ENCODE data around the gene KIF6. TPM values are rescaled to one million over a fixed set of nuclear protein-coding genes. Genes with fewer than 3 reads are reported as not detected.

Gene KIF6
- polyA plus RNA-seq, 3 donors: not detected

GRCh38 chr6:39415482-39415881, 309.7 kb downstream of the KIF6 start:
- intact Hi-C loops (cut with micrococcal nuclease): no loop called here
- Histone ChIP-seq H3K36me3 (replicated peaks in 1 of 2; ENCODE audit: control insufficient read depth in 1 of 2, insufficient read depth in 2 of 2, low read length in 2 of 2) (no peaks in the 10 kb centered on the region), H3K27ac (ENCODE audit: low read depth in 1 of 2, low read length in 2 of 2) (no peak overlapping the region), H3K4me1 (ENCODE audit: control insufficient read depth in 1 of 2, insufficient read depth in 2 of 2, low read length in 2 of 2) (no peaks in the 10 kb centered on the region), H2AFZ (ENCODE audit: insufficient read depth, low read depth, low read length, poor library complexity, severe bottlenecking) (no peak overlapping the region), H3K4me3 (replicated peaks in 1 of 3; ENCODE audit: low read depth in 2 of 3, low read length in 3 of 3) (no peak overlapping the region), H3K4me2 (replicated peaks; ENCODE audit: extremely low read depth, low read length, poor library complexity, severe bottlenecking) (no peak overlapping the region), H3K9ac (ENCODE audit: insufficient read depth, low read length, poor library complexity, severe bottlenecking) (no peak overlapping the region), H4K20me1 (ENCODE audit: insufficient read depth, low read length) (no peaks in the 10 kb centered on the region), H3K9me3 (replicated peaks in 1 of 2; ENCODE audit: control insufficient read depth in 1 of 2, insufficient read depth in 1 of 2, low read length in 2 of 2) (no peaks in the 10 kb centered on the region), H3K79me2 (ENCODE audit: insufficient read depth, low read length) (no peaks in the 10 kb centered on the region), H3K27me3 (ENCODE audit: control insufficient read depth in 2 of 2, insufficient read depth in 2 of 2, low read length in 2 of 2) (no peaks in the 10 kb centered on the region)
- DNase-seq: no peak
- TF ChIP-seq CTCF (IDR thresholded peaks at IDR 0.05): no peak
- no peaks in the 10 kb centered on the region for H3K36me3 Mint-ChIP-seq
- WGBS (ENCODE audit: insufficient coverage): no CpG with 5 or more reads among the region's 3 CpGs
- no peaks in the 10 kb centered on the region for H3K4me1 Mint-ChIP-seq
- no peak overlapping the region for H3K27ac Mint-ChIP-seq
- H3K9me3 Mint-ChIP-seq: no peaks in the 10 kb centered on the region
- H3K27me3 Mint-ChIP-seq (ENCODE audit: low read depth in 3 of 3): peaks cover 0 to 9% (median 3%) of the 10 kb centered on the region in 3 donors
- H3K4me3 Mint-ChIP-seq: no peak overlapping the region

- no peak overlapping the region for H3K4me3 ChIP-seq (replicated peaks in 1 of 3; ENCODE audit: low read depth in 2 of 3, low read length in 3 of 3)
- Mint-ChIP-seq H3K27me3 (ENCODE audit: low read depth in 3 of 3) (peaks cover 0 to 9% (median 2%) of the 10 kb centered on the region in 3 donors), H3K9me3 (no peaks in the 10 kb centered on the region), H3K4me3 (no peak overlapping the region), H3K4me1 (no peaks in the 10 kb centered on the region), H3K27ac (no peak overlapping the region), H3K36me3 (no peaks in the 10 kb centered on the region)
- H3K9me3 ChIP-seq (replicated peaks in 1 of 2; ENCODE audit: control insufficient read depth in 1 of 2, insufficient read depth in 1 of 2, low read length in 2 of 2): no peaks in the 10 kb centered on the region
- H3K36me3 ChIP-seq (replicated peaks in 1 of 2; ENCODE audit: control insufficient read depth in 1 of 2, insufficient read depth in 2 of 2, low read length in 2 of 2): no peaks in the 10 kb centered on the region
- no peaks in the 10 kb centered on the region for H3K79me2 ChIP-seq (ENCODE audit: insufficient read depth, low read length)
- no peak overlapping the region for H3K4me2 ChIP-seq (replicated peaks; ENCODE audit: extremely low read depth, low read length, poor library complexity, severe bottlenecking)
- no peak for DNase-seq
- 100% methylated on average over 1 of the region's 1 CpG for whole genome bisulfite sequencing (ENCODE audit: insufficient coverage)
- H3K27me3 ChIP-seq (ENCODE audit: control insufficient read depth in 2 of 2, insufficient read depth in 2 of 2, low read length in 2 of 2): no peaks in the 10 kb centered on the region
- H4K20me1 ChIP-seq (ENCODE audit: insufficient read depth, low read length): no peaks in the 10 kb centered on the region
- no peak for TF ChIP-seq CTCF (IDR thresholded peaks at IDR 0.05)
- no peak overlapping the region for H2AFZ ChIP-seq (ENCODE audit: insufficient read depth, low read depth, low read length, poor library complexity, severe bottlenecking)
- H3K4me1 ChIP-seq (ENCODE audit: control insufficient read depth in 1 of 2, insufficient read depth in 2 of 2, low read length in 2 of 2): no peaks in the 10 kb centered on the region
- intact Hi-C loops (cut with micrococcal nuclease): no loop called here
- H3K27ac ChIP-seq (ENCODE audit: low read depth in 1 of 2, low read length in 2 of 2): no peak overlapping the region
- no peak overlapping the region for H3K9ac ChIP-seq (ENCODE audit: insufficient read depth, low read length, poor library complexity, severe bottlenecking)
These were observed 313.7 kb downstream of the KIF6 start for GRCh38 chr6:39411465-39411864.

Measured in CD14-positive monocyte (primary cell).